ENCODE data around the gene EPHA6.

- no peak for TF ChIP-seq CHD2 (IDR thresholded peaks at IDR 0.05; ENCODE audit: low read depth, low read length)
- TF ChIP-seq ZNF24 (IDR thresholded peaks at IDR 0.05) = no peak
- no peak for TF ChIP-seq KLF16 (IDR thresholded peaks at IDR 0.05)
- no peak for TF ChIP-seq CTCF (IDR thresholded peaks at IDR 0.05 in 2 of 3, conservative IDR thresholded peaks at IDR 0.05 in 1 of 3; ENCODE audit: insufficient read depth in 2 of 3, low read depth in 1 of 3, low read length in 3 of 3)
- no peak for TF ChIP-seq ZNF239 (CRISPR knock-in tag; IDR thresholded peaks at IDR 0.05)
These were observed 171.8 kb downstream of the EPHA6 start for GRCh38 chr3:96986241-96986640.

Data from K562 (cell line).